Lower leg skin (tissue), 3 donors: ENCODE results near the gene MYO19.

Experiments used
- POLR2A ChIP-seq, 2 donors: fragments of 450-650 bp; IDR thresholded peaks; one replicate each; pipeline ENCODE4 v1.6.1; 2016 to 2017; ENCODE audit warnings: antibody characterized with exemption in 2 of 2, mild to moderate bottlenecking in 1 of 2, moderate library complexity in 1 of 2
- TF ChIP-seq, protein P1 (sequence below), 3 donors: fragments of 450-650 bp; IDR thresholded peaks; one replicate each; pipeline ENCODE4 v1.5.1; 2016; ENCODE audit warnings: antibody characterized with exemption in 3 of 3, mild to moderate bottlenecking in 3 of 3, moderate library complexity in 2 of 3

DNA sequence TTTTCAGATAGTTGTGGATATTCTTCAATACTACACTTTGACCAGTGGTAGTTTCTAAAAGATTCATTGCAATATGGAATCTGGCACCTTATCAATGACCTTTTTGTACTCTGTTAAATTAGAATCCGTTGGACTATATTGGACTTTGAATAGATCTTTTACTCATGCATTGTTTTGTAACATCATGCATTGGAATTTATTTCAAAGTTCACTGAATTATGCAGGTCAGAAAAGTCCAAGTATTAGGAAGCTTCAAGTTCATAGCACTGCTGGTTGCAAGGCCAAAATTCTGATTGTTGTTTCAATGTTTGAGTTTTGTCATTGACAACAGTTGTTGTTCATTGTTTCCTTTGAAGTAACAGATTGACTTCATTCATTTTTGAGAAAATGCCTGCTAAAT lies 49.1 kb upstream of the MYO19 start:
- no peak for TF ChIP-seq POLR2A (IDR thresholded peaks at IDR 0.05)
- TF ChIP-seq, protein P1, sequence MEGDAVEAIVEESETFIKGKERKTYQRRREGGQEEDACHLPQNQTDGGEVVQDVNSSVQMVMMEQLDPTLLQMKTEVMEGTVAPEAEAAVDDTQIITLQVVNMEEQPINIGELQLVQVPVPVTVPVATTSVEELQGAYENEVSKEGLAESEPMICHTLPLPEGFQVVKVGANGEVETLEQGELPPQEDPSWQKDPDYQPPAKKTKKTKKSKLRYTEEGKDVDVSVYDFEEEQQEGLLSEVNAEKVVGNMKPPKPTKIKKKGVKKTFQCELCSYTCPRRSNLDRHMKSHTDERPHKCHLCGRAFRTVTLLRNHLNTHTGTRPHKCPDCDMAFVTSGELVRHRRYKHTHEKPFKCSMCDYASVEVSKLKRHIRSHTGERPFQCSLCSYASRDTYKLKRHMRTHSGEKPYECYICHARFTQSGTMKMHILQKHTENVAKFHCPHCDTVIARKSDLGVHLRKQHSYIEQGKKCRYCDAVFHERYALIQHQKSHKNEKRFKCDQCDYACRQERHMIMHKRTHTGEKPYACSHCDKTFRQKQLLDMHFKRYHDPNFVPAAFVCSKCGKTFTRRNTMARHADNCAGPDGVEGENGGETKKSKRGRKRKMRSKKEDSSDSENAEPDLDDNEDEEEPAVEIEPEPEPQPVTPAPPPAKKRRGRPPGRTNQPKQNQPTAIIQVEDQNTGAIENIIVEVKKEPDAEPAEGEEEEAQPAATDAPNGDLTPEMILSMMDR (IDR thresholded peaks at IDR 0.05), result no peak
